Cardiac muscle cell (in vitro differentiated cells and primary cell): ENCODE results near the gene EFL1. TPM values are rescaled to one million over a fixed set of nuclear protein-coding genes. Genes with fewer than 3 reads are reported as not detected.
"Not testable (repeated sequence)": the region's sequence is repeated elsewhere in the genome, so short reads cannot be mapped to it uniquely, and the experiment has no call there.

Source experiments
- DNase-seq, 2 donors: peaks; one replicate each; pipeline versions ENCODE4 v3.0.0 to v3.0.0-alpha.2; 2010 to 2017; ENCODE audit warnings: low read depth in 1 of 2, low spot score in 1 of 2
- H3K27ac ChIP-seq: fragments of 200-600 bp; sonication (generic); 2 replicates; pipeline ENCODE4 v1.5.1; 2016
- H3K27me3 ChIP-seq: fragments of 200-600 bp; sonication (generic); 2 replicates; pipeline ENCODE4 v1.6.0; 2016; ENCODE audit warnings: control low read depth
- H3K36me3 ChIP-seq: fragments of 200-600 bp; sonication (generic); 2 replicates; pipeline ENCODE4 v1.5.1; 2016; ENCODE audit warnings: control low read depth
- H3K4me1 ChIP-seq: fragments of 200-600 bp; sonication (generic); 2 replicates; pipeline ENCODE4 v1.8.1; 2017; ENCODE audit warnings: low read depth, mild to moderate bottlenecking, mixed run types
- H3K4me3 ChIP-seq: fragments of 200-600 bp; sonication (generic); 2 replicates; pipeline ENCODE4 v1.5.1; 2016; ENCODE audit warnings: mild to moderate bottlenecking
- H3K9me3 ChIP-seq: fragments of 200-600 bp; sonication (generic); 2 replicates; pipeline ENCODE4 v1.5.1; 2017; ENCODE audit warnings: low read depth, mild to moderate bottlenecking, control low read depth
- polyA plus RNA-seq: library from polyadenylated mRNA; unstranded; fragments of >200 nt; fragmentation: Nextera tagmentation; extraction: Ambion mirVana; gene quantifications from 2 replicates; pipeline ENCODE4 v1.2.1, GENCODE V29; 2016
- total RNA-seq: library from RNA; depleted of rRNA; stranded (reverse); fragments of >200 nt; gene quantifications from 2 replicates; pipeline ENCODE4 v1.2.3, GENCODE V29; 2016
- TF ChIP-seq, protein P1 (sequence below): IDR thresholded peaks from 2 replicates; pipeline ENCODE4 v1.5.1; 2012; ENCODE audit warnings: low read depth, mild to moderate bottlenecking, low read length

The EFL1 gene
- total and polyA plus RNA-seq, 2 experiments from 2014 or later: 46.7 to 54.8 TPM

DNA sequence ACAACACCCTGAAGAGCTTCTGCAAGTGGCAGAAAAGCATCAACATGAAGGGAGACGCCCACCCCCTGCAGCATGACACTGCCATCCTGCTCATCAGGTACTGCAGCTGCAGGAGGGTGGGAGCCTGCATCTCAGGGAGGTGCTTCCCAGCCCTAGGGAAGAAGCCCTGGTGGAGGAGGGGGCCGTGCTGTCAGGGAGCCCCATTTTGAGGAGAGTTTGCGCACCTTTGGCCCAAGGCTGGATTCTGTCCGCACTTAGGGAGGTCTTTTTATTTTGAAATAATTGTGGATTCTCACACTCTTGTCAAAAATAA, 42.2 kb upstream of the EFL1 start:
- H3K9me3 ChIP-seq: no peaks in the 10 kb centered on the region
- H3K27me3 ChIP-seq: no peaks in the 10 kb centered on the region
- no peaks in the 10 kb centered on the region for H3K4me1 ChIP-seq
- TF ChIP-seq, protein P1, sequence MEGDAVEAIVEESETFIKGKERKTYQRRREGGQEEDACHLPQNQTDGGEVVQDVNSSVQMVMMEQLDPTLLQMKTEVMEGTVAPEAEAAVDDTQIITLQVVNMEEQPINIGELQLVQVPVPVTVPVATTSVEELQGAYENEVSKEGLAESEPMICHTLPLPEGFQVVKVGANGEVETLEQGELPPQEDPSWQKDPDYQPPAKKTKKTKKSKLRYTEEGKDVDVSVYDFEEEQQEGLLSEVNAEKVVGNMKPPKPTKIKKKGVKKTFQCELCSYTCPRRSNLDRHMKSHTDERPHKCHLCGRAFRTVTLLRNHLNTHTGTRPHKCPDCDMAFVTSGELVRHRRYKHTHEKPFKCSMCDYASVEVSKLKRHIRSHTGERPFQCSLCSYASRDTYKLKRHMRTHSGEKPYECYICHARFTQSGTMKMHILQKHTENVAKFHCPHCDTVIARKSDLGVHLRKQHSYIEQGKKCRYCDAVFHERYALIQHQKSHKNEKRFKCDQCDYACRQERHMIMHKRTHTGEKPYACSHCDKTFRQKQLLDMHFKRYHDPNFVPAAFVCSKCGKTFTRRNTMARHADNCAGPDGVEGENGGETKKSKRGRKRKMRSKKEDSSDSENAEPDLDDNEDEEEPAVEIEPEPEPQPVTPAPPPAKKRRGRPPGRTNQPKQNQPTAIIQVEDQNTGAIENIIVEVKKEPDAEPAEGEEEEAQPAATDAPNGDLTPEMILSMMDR: no peak
- H3K36me3 ChIP-seq: no peaks in the 10 kb centered on the region
- no peak for DNase-seq
- H3K4me3 ChIP-seq: no peak overlapping the region
- no peak overlapping the region for H3K27ac ChIP-seq

DNA sequence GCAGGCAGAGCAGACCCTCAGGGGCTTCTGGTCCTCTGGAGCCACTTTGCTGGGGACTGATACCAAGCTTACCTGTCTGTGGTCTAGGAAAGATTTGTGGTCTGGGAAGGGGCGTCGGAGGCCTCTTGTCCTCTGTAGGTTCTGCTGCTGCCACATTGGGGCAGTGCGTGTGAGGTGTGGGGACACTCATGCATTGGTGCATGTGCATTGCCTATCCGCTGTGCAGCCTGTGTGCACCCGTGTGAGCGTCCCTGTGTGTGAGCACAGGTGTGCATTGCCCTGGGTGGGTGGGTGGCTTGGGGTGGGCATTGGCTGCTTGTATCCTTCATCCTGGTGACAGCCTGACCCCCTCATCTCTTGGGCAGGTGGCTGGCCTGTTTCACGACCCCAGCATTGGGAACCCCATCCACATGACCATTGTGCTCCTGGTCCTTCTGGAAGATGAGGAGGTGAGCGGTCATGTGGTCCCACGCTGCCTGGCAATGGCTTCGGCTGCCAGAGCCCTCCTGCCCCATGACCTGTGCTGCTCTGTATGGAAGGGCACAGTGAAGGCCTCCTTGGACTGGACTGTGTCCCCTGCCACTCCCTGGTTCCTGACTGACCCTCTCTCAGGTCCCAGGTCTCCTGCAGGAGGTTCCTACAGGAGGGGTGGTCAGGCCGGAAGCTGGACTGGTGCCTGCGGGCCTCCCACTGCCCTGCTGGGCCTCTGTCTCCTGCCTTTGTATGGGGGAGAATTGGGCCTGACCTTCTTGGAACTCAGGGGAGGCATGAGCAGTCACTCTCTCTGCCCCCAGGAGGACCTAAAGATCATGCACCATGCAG, 41.6 kb upstream of the EFL1 start:
- Histone ChIP-seq H3K4me1 (no peaks in the 10 kb centered on the region), H3K4me3 (no peak overlapping the region), H3K9me3 (no peaks in the 10 kb centered on the region), H3K27ac (no peak overlapping the region), H3K36me3 (no peaks in the 10 kb centered on the region), H3K27me3 (no peaks in the 10 kb centered on the region)
- TF ChIP-seq, protein P1: no peak
- no peak for DNase-seq

DNA sequence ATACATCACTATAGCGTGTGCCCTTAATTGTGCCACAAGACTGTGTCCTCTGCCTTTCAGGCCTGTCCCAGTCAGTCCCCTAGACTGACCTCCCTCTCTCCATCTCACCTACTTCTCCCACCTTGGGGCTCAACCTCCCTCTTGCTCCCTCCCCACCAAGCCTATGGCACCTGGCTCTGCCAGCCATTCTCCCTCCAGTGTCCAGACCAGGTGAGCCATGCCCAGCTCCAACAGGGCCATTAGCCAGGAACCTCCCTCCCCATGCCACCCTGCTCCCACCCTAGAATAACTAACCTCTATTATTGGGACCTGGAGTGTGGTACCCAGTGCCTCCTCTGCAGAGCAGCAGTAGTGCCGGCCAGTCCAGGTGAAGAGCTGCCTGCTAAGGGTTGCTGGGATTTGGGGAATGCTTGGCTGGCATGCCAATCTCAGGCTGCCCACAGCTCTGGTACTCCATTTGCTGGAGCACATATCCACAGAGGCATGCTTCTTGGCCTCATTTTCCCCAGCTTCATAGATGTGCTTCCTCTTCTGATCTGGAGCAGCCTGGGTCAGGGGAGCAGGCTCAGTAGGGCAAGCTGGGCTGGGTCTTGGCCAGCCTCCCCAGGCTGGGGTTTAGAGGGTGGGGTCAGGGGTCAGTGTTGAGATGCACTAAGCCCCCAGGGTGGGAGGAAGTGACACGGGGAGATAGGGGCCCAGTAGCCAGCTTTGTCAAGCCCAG, 38.9 kb upstream of the EFL1 start:
- H3K4me1 ChIP-seq: no peaks in the 10 kb centered on the region
- H3K27ac ChIP-seq: no peak overlapping the region
- DNase-seq: no peak
- H3K4me3 ChIP-seq: no peak overlapping the region
- H3K9me3 ChIP-seq: no peaks in the 10 kb centered on the region
- H3K27me3 ChIP-seq: no peaks in the 10 kb centered on the region
- TF ChIP-seq, protein P1: no peak
- H3K36me3 ChIP-seq: no peaks in the 10 kb centered on the region

DNA sequence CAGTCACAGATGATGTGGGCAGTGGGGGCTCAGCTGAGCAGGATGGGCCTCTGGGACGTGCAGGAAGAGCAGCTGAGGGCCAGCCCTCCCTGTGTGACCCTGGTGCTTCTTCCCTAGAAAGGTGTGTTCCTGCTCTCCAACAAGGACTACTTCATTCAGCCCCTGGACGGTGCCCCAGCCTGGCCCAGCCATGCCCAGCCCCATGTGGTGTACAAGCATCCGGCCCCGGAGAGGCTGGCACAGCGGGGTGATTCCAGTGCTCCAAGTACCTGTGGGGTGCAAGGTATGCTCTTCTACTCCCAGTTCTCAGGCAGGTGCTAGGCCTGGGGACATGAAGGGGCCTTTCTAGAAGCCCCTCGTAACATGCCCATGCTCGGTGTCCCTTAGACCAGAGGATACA, 38.3 kb upstream of the EFL1 start:
- H3K4me3 ChIP-seq: no peak overlapping the region
- no peak for DNase-seq
- TF ChIP-seq, protein P1: no peak
- H3K27ac ChIP-seq: no peak overlapping the region
- no peaks in the 10 kb centered on the region for H3K36me3 ChIP-seq
- no peaks in the 10 kb centered on the region for H3K4me1 ChIP-seq
- no peaks in the 10 kb centered on the region for H3K9me3 ChIP-seq
- H3K27me3 ChIP-seq: no peaks in the 10 kb centered on the region

DNA sequence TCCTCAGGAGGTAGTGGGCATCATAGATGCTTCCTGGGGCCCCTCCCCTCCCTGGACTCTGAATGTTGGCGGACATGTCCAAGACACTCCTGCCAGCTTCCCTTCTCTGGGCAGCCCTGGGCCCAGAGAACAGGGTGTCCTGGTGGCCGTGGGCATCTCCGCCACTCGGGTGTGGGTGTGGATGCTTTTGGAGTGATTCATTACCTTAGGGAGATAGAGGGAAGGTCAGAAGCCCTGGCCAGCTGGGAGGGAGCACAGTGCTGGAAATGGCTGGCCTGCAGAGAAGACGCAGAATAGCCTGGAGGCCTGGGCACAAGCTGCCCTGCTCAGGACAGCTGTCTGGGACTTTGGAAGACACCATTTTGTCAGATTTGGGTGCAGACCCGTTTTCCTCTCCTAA, 37.8 kb upstream of the EFL1 start:
- H3K4me1 ChIP-seq, H3K9me3 ChIP-seq: not testable (repeated sequence)
- peak in 1 of 2 donors; percentile 17 for DNase-seq

DNA sequence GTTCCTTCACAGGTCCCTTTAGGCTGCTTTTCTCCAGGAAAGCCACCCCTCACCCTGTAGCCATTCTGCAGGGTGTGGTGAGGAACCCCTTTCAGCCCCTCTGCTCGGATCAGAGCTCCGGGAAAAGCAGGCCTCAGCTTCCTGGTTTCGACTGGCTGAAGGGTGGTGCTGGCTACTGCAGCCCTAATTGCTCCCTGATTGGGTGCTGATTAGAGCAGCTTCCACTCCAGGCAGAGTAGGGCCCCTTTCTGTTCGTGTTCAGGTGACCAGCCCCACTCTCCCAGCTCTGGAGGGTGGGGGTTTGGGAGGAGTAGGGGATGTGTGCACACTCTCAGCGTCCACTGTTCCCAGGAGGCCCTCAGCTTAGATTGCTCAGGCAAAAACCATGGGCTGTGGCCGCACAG, 37.0 kb upstream of the EFL1 start:
- H3K9me3 ChIP-seq, H3K4me3 ChIP-seq, H3K27me3 ChIP-seq, H3K36me3 ChIP-seq, H3K27ac ChIP-seq, DNase-seq, H3K4me1 ChIP-seq: not testable (repeated sequence)

More for the DNA sequence above, 37.8 kb upstream of the EFL1 start:
- not testable (repeated sequence) for H3K27ac ChIP-seq, H3K36me3 ChIP-seq, H3K27me3 ChIP-seq, H3K4me3 ChIP-seq
